Stimulated activated CD8-positive, alpha-beta memory T cell treated with anti-CD3 and anti-CD28 coated beads, Interleukin-15, amount 100 ng/mL, for 1 hour (primary cell): ENCODE results near the gene MIPOL1.

Experiments used
- DNase-seq: peaks from one replicate; pipeline ENCODE4 v3.0.0-alpha.2; 2020; ENCODE audit warnings: low read depth

MIPOL1 gene

DNA sequence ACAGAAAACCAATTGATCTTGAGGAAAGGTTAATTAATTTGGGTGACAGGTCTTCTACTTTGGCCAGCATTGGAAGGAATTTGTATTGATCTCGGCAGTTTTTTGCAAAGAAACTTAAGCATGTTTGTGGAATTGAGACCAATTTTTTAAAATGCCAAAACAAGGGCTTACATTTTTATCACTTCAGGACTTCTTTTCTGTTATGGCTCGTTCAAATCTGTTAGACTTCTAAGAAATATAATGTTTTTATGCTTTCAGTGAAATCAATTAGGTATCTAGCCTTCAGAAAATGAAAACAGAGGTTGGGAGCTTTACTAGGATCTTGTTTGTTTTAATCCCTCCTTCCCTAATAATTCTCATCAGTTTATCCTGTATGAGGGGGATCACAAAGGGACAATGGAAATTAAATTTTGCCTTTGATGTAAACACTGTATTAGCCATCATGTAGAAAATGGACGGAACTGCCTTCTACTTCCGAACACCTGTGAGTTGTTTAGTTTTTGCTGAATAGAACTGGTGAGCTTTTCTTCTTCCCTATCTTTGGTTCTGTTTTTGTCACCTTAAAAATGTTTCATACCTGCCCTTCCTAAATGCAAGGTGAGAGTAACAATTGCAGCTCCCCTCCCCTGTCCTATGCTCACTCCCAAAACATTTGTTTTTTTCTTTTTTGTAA, 389.5 kb downstream of the MIPOL1 start:
- DNase-seq: no peak

DNA sequence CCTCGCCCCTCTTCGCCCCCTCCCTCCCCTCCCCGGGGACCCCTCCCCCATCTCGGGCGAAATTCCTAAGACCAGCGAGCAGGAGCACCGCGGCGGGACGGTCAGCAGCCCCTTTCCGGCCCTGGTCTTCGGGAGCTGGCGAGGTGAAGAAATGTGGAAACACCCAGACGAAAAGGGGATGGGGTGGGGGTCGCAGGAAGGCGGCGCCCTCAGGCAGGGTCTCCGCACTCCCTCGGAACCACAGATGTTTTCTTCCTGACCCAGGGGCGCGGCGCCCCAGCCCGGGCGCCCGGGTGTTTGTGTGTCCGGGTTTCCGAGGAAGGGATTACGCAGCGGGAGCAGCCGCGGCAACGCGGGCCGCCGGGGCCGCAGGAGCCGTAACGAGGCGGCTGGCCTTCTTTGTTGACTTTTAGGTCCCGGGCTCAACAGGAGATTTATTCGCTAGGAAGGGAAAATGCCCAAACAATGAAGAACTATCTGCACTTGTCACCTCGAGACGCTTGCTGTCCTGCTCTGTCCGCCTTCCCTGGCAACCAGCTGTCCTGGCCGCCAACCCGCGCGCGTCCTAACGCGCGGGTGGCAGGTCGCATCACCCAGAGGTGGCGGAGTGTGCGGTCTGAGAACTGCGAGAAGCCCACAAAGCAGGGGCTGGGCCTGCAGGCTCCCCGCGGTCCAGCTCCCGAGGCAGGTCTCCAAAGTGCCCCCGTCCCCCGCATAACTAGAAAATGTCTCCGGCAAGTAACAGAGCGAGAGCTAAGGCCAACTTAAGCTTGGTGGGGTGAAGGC, 390.3 kb downstream of the MIPOL1 start:
- DNase-seq: no peak

DNA sequence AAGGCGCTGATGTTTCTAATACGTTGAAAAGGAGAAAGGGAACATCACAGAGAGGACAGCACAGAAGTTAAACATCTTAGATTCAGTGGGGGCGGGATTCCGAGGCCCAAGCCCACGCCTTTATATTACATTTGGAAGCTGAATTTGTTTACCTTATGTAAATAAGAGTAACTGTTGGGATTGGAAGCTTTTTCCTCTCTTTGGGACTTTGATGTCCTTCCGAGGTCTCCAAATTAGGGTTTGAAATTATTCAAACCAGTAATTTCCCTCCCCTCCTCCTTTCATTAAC, 390.9 kb downstream of the MIPOL1 start:
- DNase-seq: no peak

DNA sequence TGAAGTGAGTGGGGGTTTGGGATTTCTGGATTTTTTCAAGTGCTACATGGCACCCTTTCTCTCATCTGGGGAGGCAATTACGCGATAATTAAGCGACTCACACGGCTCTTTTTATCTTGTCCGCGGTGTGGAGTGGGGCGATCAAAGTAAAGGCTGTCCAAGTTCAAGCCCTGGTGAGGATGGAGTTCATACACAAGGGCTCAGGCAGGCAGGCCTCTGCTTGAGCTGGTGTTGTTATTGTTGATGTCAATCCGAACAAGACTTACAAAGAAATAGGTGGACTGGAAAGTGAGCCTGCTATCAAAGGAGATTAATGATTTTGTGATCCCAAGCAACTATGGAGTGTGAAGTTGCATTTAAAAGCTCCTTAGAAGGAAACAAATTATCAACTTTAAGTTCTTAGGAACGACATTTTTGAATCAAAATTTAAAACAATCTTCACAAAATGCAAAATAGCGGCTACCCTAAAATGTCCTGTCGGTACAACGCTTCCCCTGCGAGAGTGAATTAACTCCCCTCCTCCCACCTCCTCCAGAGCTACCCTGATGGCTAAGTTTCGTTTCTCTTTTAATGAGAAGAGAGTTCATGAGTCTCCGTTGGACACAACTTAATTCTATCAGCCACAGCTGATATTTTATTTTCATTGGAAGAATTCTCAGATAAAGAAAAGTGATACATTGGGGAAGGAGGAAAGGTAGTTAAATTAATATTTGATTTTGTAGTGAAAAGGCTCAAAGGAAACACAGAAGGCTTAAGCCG, 391.4 kb downstream of the MIPOL1 start:
- DNase-seq: no peak

DNA sequence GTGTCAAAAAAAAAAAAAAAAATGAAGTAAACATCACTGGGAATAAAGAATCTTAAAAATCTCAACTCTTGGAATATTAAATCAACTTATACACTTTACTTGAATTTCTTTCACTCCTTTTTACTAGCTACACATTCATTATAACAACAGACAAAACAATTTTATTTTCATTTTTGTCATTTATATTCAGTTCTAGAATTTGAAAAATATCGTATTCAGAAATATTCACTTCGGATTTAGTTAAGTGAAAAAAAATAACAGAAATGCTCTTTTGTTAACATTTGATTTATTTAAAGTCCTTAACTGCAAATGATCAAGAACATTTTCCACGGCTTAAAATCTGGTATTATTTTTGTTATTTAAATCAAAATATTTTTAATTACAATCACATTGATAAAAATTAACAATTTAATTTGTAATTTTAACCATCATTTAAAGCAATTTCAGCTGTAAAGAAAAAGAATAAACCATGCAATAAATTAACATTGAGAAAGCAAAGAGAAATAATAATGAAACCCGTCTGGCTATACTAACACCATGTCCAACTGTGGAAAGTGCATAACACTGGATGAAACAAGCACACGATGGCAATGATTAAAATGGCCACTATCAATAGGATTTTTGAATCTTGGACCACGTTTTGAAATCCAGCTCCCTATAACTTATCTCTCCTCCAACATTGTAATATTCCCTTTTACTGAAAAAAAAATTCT, 392.1 kb downstream of the MIPOL1 start:
- no peak for DNase-seq

DNA sequence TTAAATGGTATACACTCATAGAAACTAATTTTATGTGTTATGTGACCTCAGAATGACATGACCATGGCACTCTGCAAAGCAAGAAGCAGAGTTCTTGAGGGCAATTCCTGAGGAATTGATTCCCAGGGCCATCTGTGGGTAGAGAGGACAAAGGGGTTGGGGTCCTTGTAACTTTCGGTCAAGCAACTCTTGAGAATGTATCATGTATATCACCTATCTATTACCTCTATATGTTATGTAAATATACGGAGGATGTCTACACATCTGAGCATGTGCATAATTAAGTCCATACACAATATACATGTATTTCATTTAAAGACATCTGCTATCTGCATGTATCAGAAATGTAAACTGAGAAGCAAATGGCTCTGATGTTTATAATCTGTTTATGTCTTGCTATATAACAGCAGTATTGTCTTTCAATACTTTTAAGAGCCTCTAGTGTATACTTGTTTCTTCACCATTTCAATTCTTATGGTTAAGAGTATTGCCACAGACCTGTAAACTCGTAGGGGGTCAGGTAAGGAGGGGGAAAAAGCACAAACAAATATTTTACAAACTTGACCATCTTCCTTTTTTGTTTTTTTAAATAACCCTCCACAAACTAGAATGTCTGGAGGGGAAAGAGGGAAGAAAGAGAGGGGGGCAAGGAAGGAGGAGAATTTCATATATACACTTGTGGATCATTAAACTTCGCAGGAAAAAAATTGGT, 392.8 kb downstream of the MIPOL1 start:
- DNase-seq: no peak

DNA sequence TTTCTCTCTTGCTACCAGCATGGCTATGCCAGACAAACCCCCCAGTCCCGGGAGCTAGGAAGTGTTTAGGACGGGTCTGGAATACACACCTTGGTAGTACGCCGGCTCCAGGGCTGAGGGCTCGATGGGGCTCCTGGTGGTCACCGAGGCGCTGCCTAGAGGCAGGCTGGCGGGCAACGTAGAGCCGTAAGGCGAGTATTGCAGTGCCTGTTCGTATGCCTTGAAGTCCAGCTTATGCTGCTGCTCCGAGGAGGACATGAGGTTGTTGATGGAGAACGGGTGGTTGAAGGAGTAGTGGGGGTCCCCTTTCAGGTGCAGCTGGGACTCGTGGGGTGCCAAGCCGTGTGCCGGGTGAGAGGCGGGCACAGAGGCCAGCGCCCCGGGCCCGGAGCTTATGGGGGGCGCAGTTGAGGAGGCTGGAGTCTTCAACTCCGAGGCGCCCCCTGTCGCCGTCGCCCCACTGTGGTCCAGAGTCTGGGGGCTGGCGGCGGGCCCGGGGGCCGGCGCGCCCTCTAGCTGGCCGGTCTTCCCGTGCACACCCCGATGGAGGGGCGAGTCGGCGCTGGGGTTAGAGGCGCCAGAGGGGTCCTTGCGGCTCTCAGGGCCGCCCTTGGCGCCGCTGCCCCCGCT, 393.7 kb downstream of the MIPOL1 start:
- no peak for DNase-seq

DNA sequence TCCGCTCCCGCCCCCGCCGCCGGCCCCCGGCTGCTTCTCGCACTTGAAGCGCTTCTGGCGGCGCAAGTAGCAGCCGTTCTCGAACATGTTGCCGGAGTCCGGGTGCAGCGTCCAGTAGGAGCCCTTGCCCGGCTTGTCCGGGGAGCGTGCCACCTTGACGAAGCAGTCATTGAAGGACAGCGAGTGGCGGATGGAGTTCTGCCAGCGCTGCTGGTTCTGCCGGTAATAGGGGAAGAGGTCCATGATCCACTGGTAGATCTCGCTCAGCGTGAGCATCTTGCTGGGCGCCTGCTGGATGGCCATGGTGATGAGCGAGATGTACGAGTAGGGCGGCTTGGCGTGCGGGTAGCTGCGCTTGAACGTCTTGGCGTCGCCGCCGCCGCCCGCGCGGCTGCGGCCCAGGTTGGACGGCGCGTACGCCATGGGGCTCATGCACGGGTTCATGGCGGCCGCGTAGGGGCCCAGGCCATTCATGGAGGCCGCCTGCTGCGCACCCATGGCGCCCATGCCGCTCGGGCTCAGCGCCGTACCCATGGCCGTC, 394.3 kb downstream of the MIPOL1 start:
- DNase-seq: no peak

DNA sequence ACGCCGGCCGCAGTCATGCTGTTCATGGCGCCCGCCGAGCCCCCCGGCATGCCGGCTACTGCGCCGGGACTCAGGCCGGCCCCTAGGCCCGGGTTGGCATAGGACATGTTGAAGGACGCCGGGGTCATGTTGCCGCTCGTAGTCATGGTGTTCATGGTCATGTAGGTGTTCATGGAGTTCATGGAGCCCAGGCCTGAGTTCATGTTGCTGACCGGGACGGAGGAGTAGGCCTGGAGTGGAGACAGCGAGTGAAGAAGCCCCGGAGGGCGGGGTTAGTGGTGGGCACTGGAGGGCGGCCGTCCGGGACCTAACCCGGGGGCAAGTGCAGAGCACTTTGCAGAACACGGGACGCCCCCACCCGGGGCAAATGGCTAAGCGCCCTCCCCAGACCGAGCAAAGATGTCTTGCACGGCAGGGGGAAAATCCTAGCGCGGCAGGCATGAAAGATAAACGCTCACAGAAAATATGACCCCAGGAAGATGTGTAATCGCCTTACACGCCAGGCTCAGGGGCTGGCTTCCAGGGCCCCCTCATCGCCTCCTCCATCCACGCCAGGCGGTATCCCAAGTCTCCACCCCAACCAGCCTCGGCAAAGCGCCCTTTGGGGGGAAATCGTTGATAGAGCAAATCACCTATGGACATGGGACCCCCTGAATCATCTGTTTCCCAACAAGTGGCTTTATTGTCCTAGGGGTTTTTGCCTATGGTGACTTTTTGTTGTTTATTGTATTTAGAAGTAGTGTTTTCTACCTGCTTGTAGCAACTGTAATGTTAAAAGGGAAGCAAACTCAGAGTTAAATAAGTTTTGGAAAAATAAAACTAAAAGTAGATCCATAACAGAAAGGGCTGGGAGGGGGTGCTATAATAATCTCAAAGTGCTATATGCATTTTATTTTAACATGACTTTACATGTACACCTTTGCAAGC, 395.0 kb downstream of the MIPOL1 start:
- DNase-seq: no peak

DNA sequence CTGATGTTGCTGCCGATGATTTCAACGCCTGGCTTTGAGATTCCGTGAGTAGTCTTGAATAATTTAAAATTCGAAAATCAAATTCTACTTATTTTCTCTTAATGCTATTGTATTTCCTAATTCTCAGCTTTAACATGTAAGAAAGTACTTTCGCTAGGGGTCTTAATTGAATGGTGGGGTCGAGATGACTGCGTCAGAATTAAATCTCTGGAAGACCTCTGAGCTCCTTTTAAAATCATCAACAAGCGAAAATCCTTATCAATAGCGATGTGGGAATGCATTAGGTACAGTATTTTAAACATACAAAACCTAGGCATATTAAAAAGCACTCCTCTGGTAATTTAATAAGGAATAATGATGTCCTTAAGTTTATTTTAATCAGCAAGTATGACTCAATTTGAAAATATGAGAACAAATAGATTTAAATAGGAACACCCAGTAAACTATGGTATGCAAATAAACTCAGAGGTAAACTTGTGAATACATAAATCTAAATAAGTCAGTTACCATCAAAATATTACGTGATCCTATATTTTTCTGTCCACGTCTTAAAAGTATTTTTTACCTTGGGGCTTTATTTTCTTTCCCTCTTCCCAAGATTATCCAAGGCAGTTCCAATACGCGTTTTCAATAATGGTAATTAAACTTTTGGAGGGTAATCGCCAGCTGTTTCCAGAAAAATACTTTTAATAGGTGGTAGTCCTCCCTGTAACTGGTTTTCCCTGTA, 395.9 kb downstream of the MIPOL1 start:
- DNase-seq: no peak

DNA sequence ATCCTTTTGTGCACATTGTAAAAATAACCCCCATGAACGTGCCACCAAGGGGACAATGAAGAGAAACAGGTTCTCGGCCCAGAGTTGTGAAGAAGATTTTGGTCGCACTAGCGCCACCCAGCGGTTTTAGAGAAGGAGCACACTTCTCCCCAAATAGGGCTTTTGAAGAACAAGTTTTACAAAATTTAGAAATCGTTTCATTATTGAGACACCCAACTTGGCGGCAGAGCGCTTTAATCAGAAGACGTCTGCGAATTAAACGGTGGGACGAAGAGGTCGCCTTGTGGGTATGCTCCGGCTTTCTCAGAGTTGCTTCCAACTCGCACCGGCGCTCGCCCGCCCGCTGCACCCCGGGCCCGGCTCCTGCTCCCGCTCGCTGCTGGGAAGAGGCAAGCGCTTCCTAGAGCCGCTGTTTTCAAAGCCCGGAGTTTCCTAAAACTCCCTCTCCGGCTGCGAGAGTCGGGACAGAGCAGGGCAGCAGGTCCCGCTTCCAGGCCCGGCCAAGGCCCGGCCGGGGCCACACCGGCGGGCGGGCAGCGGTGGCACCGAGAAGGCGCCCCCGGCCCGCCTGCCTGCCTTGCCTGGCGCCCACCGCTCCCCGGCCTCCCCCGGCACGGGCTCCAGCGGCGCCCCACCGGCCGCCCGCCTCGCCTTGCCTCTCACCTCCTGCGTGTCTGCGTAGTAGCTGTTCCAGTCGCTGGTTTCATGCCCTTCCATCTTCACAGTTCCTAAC, 396.7 kb downstream of the MIPOL1 start:
- DNase-seq: no peak

DNA sequence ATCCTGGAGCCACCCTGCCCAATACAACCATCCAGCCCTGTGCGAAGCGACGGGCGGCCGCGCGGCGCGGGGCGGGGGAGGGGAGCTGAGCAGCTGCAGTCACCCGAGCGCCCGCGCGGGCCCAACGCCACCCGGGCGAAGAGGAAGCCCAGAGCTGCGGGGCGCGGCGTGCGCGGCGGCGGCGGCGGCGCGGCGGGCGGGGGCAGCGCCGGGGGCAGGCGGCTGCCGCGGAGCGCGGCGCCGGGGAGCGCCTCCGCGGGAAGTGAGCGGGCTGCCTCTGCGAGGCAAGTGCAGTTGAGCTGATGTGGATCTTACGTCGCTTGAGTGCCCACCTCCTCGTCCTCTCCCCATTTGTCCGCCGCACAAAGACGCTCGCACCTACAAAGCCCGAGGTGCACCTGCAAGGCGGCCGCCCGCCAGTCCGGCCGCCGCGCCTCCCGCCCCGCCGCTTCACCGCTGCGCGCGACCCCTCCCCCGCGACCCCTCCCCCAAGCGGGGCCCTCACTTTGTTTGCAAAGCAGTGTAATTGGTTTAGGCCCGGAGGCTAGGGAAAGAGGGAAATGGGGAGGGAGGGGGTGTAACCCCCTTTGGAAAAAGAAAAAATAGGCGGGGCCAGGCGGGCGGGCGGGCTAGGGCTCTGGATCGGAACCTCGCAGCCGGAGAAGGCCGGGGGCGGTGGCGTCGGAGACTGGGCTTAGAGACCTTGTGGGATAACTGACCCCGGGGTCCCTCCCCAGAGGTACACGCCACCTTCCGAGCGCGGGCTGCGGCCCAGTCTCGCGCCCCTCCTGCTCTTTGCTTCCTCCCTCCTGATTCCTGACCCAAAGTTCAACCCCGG, 397.5 kb downstream of the MIPOL1 start, which contains the start of the genes FOXA1 and TTC6:
TSS of gene FOXA1 (minus strand) at position 279 of the 838 bp plus-strand sequence. CDS start at position 2, 277 bp downstream.
TSS of gene TTC6 (plus strand) at position 659 of the 838 bp plus-strand sequence. CDS start 26,436 bp downstream, outside the sequence.
- no peak for DNase-seq

DNA sequence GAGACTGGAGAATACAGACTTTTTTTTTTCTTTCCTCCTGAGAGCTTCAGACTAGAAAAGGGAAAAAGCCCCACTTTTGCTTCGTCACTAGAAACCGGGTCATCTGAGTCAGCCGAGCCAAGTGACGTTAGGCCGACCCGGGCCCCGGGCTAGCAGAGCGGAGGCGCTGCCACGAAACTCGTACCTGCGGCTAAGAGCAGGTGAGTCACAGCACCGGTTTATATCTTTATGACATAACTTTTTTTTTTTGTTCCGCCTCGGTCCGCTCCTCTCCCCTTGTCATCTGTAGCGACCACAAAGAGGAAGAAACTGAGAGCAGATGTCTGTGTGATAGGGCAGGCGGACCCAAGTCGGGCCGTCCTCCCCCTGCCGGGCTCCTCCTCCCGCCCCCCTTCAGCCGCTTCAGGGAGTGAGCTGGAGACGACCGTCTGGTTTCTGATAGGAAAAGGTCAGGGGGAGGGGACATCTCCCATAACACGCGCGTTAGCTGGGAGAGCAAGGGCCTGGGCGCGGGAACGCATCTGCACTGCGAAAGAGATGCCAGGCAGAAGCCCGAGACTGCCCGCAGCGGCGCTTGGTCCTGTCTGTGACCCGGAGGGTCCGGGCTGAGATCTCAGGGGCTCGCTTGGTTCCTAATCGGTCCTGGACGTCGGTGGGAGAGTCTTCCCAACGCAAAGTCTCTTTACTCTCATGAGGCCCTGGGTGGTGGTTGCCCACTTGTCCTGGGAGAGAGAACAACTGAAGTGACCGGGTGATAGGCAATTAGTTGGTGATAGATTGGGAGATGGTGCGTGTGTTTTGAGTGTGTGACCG, 398.3 kb downstream of the MIPOL1 start:
- peak; percentile 5 for DNase-seq

DNA sequence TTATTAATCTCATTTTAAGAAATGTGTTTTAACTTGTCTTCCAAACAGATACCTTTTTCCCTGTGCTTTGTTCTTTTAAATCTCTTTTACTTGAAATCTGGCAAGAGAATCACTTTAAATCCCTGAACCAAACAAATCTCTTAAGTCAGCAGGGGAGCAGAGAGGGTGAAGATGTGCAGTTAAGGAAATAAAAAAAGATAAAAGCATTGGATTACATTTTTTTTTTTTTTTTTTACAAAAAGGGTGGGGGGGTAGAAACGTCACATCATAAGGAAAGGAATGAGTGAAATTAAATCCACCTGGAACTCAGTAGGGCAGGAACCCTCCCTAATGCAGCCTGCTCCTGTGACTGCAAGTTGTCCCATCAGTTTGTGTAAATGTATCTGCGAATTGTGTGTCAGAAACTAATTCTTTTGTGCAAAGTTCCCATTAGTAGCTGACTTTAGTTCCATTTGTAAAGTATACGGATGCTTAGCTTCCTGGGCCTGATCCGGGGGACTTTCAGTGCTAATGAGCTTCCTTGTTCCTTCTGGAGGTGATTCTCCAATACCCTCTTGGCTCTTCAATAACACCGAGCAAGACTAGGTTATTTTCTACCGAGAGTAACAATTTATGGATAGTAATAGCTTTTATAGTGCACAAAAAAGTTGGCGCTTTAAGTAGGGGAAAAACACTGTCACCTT, 399.2 kb downstream of the MIPOL1 start:
- no peak for DNase-seq

DNA sequence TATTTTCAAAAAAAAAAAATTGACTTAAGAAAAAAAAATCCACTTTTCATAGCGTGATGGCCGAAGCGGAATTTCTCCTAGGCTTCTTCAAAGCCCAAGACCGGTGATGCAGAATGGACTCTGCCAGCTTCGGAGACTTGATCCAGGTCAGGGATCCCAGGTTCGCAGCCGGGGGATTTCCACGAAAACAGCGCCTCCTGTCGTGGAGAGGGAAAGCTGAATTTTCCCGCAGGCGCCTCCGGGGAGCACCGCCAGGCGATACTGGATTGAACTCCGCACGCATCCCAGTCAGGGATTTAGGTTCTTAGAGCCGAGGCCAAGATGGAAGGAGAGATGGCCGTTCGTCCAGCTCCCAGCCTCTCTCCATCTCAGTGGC, 399.8 kb downstream of the MIPOL1 start:
- DNase-seq: no peak
